Activated gamma-delta T cell treated with Interleukin-2 at 50 U/mL for 16 hours (primary cell): Measurements from ENCODE around the gene DPCD.

Source experiments
- DNase-seq: peaks from one replicate; pipeline ENCODE4 v3.0.0-alpha.2; 2020

Gene DPCD

GRCh38 chr10:101567165-101568006 lies 20.7 kb upstream of the DPCD start:
- DNase-seq, result no peak

DNA sequence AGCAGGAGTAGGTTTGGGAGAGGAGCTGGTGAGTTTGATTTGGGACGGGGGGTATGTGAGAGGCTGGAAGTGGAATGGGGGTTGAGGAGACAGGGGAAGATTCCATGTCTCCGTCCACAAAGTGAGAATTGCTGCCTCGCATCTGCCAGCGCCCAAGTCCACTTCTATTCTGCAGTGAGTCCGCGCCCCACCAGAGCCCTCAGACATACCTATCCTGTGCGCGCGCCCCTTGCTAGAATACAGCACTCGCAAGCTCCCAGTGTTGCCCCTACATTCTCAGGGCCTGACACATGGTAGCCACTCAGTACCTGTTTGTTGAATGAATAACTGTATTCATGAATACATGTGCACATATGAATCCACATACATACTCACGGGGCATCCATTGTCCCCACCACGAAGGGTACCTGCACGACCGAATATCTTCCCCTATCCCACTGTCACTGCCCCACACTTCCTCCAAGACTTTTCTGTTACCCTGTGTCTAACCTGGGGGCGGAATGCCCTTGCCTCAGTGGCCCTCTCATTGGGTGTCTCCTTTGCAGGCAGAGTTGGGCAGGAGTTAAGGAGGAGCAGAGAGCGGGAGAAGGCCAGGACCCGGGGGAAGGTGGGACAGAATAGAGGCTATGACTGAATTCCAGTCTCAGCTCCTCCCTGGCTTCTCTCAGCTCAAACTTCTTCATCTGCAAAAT lies 19.9 kb upstream of the DPCD start:
- no peak for DNase-seq

- DNase-seq, result no peak
Measured at GRCh38 chr10:101569323-101569621, 18.8 kb upstream of the DPCD start.

- peak; percentile 80 for DNase-seq
Measured at GRCh38 chr10:101569622-101570427, 18.3 kb upstream of the DPCD start.

GRCh38 chr10:101570428-101571270 lies 17.5 kb upstream of the DPCD start:
- no peak for DNase-seq

DNA sequence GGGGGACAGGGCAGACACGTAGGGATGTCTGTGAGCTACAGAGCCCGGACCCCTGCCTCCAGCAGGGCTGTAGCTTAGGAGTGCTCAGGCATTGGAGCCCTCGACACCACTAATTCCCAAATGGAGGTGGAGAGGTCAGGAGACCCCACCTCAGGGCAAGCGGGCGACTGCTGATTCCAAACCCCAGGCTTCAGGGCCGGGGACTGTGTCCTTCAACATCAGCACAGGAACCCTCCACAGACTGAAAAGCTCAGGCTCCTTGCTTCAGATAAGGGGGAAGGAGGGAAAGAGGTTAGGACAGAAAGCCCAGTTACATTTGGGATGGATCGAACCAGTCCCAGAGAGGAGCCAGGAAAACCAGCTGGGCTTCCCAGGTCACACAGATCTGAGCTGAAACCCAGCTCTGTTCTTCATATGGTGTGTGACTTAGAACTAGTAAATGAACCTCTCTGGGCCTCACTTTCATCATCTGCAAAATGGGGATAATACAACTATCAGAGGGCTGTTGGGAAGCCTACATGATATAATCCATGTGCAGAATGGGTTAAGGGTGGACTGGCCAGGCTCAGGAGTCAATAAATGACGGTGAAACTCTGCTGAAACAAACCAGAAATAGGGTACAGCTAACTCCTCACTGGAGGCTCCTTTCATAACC lies 16.7 kb upstream of the DPCD start:
- DNase-seq, result no peak

- no peak for DNase-seq
Measured at GRCh38 chr10:101572126-101572525, 16.0 kb upstream of the DPCD start.

- DNase-seq, result no peak
Measured at GRCh38 chr10:101572785-101573184, 15.3 kb upstream of the DPCD start.

DNA sequence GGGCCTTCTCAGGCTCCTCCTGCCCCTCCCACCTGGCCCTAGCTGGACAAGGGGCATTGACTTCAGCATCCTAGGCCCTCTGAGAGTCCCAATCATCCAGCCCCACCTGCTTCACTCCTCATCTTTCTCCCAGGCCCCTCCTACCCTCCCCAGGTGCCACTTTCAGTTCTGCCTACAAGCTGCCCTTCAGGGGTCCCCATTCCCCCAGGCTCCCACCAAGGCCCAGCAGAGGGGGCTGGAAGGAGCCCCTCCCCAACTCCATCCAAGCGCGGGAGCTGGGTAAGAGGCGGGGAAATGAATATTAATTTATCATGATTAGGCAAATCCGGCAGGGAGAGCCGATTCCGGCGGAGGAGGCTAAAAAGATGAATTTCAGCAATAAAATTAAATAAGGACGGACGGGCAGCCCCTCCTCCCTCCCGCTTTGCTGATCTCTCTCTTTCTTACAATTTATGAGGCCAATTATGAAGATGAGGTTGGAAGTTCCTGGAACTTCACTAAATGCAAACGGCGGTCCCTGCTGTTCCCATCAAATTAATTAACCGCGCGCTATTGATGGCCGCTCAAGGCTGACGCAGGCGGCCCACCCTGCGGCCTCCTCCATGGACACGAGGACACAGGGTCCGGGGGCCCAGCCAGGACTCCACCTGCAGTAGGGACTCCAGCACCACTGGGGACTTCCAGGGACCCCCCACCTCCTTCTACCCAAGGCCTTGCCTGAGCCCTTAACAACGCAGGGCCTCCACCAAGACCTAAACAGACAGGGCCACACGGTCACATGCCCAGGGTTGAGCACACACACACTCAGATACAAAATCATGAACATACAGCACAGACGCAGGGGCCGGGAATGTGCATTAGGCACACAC lies 14.0 kb upstream of the DPCD start:
- DNase-seq, result no peak

DNA sequence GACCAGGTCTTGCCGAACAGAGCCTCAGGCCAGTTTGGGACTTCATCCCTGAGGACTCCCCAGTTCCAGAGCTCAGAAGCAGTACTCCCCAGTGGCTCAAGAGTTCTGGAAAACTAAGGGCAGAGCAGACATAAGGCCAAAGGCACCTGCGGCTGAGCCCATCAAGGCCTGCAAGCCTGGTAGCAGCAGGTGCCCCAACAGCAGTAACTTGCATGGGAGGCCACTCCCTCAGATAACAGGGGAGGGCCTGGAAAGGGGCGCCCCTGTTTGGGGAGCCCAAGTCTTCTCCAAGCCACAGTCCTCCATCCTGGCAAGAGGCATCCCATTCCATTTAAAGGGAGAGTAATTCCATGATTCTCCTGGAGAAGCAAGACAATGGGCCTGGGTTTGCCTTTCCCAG lies 13.0 kb upstream of the DPCD start:
- no peak for DNase-seq

DNA sequence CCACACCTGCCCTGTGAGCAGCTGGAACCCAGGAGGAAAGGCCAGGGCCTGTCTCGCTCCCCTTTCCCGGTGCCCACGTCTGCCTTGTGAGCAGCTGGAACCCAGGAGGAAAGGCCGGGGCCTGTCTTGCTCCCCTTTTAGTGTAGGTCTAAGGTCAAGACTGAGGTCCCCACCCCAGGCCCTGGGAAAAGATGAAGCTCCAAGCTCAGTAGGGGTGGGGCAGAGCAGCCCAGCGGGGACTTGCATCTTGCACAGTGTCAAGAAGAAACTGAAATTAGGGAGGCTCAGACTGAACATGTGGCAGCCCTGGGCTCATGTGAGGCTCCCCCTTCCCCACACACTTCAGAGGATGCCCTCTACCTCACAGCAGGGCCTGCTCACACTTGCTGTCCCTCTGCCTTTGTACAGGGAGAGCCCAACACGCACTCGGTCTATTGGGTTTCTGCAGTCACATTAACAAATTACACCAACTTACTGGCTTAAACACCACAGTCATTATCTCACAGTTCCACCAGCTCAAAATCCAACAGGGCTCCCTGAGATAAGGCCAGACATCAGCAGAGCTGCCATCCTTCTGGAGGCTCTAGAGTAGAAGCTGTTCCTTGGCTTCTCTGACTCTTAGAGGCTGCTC lies 12.4 kb upstream of the DPCD start:
- DNase-seq, result no peak

GRCh38 chr10:101576211-101576863 lies 11.8 kb upstream of the DPCD start:
- DNase-seq, result no peak

GRCh38 chr10:101577121-101577871 lies 10.8 kb upstream of the DPCD start:
- DNase-seq, result no peak

DNA sequence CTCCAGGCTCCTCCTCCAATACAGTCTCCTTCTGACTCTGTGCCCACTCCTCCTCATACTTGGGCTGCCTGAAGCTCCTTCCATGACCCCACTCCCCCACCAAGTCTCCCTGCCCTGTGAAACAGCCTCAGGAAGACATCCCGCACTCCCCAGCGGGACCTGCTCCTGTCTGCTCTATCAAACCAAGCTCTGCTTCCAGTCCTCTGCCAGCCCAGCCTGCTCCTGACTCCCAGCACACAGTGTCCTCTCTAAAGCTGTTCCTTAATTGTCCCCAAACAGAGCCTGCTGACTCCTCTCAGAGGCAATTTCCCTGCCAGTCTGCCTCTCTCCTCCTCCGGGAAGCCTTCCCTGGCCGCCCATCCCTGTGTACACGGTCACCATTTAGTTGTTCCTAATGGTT lies 9.9 kb upstream of the DPCD start:
- DNase-seq, result no peak

DNA sequence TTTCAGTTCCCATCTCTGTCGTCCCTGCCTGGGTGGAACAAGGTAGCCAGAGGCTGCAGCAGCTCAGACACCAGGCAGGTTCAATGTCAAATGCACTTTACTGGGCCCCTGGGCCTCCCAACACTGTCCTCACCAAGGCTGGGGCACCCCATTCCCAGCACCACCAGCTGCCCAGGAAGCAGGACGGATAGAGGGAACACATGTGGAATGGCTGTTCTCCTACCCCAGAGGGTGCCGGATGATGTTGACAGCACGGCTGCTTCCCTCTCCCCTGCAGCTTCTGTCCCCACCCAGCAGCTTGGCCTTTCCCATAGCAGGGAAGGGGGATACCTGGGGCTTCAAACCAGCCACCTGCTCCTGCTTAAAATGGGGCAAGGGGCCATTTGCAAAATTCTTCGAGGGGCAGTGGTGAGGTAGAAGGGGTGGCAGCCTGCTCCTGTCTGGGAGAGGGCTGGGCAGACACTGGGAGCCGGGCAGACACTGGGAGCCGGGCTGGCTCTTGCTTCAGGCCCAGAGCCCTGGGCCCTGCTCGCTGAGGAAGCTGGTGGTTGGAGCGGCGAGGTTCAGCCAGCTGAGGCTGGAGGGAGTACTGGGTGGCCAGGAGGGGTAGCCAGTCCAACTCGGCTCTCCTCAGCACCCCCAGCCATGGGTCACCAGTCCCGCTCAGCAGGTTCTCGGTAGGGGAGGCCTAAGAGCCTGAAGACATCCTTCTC lies 9.2 kb upstream of the DPCD start:
- no peak for DNase-seq

DNA sequence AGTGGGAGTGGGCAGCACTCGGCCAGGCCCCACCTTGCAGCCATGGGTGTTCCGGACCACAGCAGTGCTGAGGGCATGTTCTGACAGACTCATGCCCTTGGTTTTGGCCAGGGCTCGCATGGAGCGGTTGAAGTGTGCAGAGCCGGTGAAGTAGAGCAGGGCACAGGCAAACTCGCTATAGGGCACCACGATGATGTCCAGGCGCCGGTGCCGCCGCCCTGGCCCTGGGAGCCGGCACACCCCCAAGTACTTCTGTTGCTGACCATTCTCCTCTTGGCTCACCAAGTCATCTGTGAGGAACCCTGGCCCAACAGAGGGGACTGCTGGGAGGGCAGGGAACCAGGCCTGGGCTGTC lies 8.6 kb upstream of the DPCD start:
- DNase-seq, result no peak

- no peak for DNase-seq
Measured at GRCh38 chr10:101580486-101581399, 7.4 kb upstream of the DPCD start.

- DNase-seq, result no peak
Measured at GRCh38 chr10:101585841-101586240, 2.3 kb upstream of the DPCD start.
